HL-60/S4 (cell line): ENCODE results near the gene NAB2.

Experiments used
- in situ Hi-C: fragments of 300-500 bp; cut with MboI; formaldehyde crosslinking; loops from 2 replicates; pipeline ENCODE4 v1.14.3; 2022; ENCODE audit warnings: low sequenced_read_pairs

NAB2 gene

DNA sequence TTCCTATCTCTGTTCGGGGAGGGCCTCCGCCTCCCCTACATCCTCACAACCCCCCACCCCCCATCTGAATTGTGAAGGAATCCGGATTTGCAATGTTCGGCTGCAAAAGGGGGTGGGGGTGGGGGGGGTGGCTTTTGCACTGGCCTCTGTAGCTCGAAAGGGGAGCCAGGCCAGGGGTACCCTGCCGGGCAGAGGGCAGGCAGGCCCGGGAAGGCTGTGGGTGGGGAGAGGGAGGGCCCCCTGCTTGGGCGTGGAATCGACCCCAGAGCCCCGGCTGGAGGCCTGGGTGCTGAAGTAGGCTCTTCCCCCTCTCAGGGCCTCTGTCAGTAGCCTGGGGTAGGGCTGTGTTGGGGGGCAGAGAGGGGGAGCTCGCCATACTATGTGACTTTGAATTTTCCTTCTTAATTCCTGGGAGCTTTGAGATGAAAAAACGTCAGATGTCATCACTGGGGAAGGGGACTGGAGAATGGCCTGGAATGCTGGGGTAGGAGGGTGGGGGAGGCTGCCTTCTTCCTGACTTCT lies 40.5 kb downstream of the NAB2 start:
- in situ Hi-C loops, result no loop called here

DNA sequence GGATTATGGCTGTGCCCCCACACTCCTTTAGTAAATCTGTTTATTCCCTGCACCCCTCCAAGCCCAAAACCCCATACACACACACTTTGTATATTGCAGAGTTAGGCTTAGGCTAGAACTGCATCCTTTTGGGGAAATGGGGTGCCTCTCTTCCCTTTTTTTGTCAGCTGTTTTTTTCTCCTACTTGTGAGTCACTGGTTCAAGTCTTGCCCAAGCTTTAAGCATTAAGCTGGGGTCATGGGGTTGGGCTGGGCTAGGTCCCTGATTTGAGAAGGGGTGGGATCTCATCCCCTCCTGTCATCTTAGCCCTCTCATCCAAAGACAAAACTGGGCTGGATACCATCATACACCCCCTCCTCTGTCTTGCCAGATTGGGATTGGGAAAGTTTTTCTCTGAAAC lies 41.0 kb downstream of the NAB2 start:
- in situ Hi-C loops, result no loop called here

DNA sequence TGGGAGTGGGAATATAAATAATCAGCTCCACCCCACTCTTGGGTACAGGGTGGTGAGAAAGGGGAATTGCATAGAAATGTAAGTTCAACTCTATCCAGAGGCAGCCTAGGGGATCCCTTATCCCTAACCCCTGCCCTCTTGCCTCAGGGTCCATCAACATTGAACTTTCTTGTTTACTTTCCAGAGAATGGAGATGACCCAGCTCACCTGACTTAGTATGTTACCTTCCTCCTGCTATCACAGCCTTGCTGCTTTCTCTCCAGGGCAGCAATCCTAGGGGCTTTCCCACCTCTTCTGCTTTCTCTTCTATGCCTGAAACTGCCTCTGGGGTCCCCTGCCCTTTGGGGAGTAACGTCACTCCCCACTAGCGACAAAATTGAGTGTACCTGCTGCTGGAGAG lies 42.0 kb downstream of the NAB2 start:
- in situ Hi-C loops, result no loop called here

DNA sequence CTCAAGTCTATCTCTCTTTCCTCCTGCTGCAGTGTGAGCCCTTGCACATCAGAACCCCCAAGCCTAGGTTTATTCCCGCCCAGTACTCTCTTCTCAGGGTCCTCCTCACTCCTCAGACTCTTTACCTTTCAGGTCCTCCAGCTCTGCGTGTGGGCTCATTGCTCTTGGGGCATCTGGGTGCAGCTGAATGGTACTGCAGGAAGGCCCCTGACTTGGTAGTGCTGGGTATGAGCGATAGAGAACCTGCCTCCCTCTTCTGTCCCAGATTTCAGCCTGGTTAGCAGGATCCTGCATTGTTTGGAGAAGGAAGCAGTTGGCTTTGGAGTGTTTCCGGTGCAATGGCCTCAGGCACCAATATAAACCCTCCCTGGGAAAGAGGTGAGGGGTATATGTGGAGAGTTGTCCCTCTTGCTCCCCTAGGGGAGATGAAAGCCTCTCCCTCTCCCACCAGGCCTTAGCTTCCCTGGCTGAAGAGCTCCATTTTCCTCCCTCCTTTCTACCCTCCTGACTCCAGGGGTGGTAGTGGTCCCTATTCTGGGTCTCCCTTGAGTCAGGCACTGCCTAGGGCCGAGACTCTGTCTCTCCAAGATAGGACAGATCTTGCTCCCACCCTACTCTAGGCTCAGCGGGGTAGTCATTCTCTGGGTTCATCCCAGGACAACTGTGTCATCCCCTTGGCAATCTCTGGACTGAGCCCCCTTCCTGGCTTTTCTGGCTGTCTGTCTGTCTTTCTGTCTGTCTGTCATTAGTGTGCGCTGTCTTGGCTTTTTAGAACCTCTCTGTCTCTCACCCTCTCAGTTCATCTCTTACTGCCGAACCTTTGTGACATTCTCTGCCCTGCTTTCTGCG lies 43.2 kb downstream of the NAB2 start:
- in situ Hi-C loops, result no loop called here

DNA sequence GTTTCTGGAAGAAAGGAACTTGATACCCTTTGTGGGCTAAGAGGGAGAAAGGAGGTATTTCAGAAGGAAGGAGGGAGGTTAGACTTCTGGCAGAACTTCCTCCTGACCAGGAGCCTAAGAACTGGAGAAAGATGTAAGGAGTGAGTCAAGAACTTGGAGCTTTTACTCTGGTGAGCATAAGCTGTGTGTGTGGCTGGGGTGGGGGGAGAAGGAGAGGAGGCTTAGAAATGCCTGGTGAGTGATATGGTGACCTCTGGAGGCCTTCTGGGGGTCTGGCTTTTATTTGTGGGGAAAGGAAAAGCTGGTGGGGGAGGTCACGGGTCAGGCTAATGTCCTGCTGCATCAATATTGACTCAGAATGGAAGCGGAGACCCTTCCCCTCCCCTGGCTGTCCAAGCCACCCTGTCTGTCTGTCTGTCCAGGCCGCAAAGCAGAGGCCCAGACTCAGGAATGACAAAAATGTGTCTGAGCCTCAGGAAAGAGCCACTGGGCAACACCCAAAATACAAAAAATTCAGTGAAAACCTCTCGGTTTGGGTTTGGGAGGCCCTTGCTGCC lies 44.2 kb downstream of the NAB2 start:
- in situ Hi-C loops, result no loop called here

- in situ Hi-C loops, result no loop called here
Observed at GRCh38 chr12:57133916-57134315, 45.0 kb downstream of the NAB2 start.

DNA sequence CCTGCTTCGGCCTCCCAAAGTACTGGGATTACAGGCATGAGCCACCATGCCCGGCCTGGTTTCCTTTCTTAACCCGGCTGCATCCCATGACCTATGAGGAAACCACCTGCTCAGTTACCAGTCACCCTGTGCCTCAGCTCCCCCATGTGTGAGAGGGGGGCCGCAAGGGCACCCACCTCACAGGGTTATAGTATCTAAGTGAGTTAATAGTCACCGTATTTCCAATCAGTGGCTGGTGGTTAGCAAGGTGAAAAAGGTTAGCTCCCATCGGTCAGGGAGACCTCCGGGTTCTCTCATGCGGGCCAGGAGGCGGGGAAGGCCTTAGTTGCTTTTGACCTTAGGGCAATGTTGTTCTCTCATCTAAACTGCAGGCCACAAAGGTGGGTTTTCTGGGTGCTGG lies 46.0 kb downstream of the NAB2 start:
- in situ Hi-C loops, result no loop called here

DNA sequence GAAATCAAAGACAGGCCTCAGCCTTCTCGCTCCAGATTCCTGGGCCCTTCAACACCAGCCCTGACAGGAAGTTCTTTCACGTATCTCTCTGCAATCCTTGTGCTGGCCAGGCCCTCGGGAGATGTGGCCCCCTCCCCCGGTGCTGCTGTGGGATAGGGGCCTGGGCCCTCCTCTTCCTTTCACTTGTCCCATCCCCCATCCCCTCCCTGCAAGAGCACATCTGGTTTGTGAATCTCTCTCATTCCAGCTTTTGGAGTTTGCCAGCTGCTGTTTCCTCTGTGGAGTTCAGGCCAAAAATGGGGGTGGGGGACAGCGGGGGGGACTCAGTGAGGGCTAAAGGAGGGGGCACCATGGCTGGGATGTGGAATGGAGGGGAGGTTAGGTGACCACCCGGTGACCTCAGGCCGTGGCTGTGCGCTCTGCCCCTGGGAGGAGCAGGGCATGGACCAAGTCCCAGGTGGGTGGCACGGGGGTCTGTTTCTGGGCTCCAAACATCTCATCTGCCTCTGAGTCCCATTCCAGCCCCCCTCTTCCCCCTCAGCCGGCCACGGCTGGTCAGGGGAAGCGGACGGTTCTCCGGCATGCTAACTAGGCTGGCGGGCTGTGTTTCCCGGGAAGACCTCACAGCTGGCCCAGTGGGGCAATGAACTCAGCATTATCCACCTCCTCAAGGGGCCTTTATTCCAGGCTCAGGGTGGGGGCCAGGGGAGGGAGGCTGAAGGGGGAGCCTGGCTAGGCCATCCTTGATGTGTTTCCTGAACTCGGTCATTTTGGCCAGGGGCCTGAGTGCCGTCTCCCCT lies 46.8 kb downstream of the NAB2 start:
- in situ Hi-C loops, result no loop called here

GRCh38 chr12:57138526-57139272 lies 49.8 kb downstream of the NAB2 start:
- in situ Hi-C loops, result no loop called here

DNA sequence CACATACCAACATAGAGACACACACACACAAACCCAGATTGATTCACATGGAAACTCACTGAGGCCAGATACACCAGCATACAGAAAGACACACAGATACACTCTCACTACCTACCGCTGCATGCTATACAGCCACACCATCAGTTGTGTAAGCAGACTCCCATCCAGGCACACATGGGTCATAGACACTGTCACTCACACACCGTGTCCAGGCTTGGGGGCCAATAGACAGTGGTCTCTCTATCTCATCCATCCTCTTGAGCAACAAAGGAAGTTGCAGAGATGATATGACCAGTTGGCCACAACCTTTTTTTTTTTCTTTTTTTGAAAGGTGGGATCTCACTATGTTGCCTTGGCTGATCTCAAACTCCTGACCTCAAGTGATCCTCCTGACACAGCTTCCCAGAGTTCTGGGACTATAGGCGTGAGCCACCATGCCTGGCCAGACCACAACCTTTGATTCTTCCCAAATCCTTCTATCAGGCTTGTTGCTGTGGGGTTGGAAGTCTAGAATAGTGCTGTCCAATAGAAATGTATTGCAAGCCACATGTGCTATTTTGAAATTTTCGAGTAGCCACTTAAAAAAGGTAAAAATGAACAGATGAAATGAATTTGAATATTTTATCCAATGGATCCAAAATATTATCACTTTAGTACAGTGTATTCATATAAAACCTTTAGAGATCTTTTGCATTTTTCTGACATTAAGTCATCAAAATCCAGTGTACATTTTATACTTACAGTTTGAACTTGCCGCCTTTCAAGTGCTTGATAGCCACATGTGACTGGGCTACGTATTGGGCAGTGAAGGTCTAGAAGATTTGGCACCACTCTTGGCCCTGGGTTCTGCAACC lies 51.1 kb downstream of the NAB2 start:
- in situ Hi-C loops, result no loop called here

GRCh38 chr12:57141249-57141648 lies 52.3 kb downstream of the NAB2 start:
- in situ Hi-C loops, result no loop called here

GRCh38 chr12:57142121-57142520 lies 53.2 kb downstream of the NAB2 start:
- in situ Hi-C loops, result no loop called here

DNA sequence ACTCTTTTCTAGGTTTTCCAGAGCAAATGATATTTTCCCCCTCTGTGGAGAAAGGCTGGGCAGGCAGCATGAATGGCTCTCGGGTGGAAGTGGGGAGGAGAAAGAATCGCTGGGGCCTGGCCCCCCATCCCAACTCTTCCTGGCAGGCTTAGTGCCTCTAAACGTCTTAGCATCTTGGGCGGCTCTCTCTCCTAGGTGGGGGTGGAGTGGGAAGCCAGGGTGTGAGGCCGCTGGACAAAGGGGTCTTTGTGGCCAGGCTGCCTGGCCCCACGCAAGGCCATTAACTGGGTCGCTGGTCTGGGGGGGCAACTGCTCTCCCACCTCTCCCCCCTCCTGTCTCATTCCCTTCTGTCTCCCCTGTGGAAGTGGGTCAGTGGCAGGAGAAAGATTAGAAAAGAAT lies 53.8 kb downstream of the NAB2 start:
- in situ Hi-C loops, result no loop called here

GRCh38 chr12:57143454-57143853 lies 54.5 kb downstream of the NAB2 start:
- in situ Hi-C loops, result no loop called here
